Esophagus squamous epithelium (tissue), 5 donors: ENCODE data around the gene F2RL3. TPM values are rescaled to one million over a fixed set of nuclear protein-coding genes. Genes with fewer than 3 reads are reported as not detected.

Experiments
- DNase-seq: peaks from one replicate; lab custom pipeline; 2025; lab: John Stamatoyannopoulos, UW
- H3K27ac ChIP-seq, 4 donors: fragments of 200-600 bp; sonication (generic); one replicate each; pipeline ENCODE4 v1.5.1; 2016 to 2019; ENCODE audit warnings: mild to moderate bottlenecking in 1 of 4
- H3K27me3 ChIP-seq, 4 donors: fragments of 200-600 bp; sonication (generic); 1 replicate in 3 of 4; 2 replicates in 1 of 4; pipeline versions ENCODE4 v1.5.1 to v1.6.0; 2017 to 2021; ENCODE audit warnings: antibody characterized with exemption in 1 of 4
- H3K36me3 ChIP-seq, 3 donors: fragments of 200-600 bp; sonication (generic); one replicate each; pipeline ENCODE4 v1.5.1; 2016 to 2019
- H3K4me1 ChIP-seq, 3 donors: fragments of 200-600 bp; sonication (generic); one replicate each; pipeline ENCODE4 v1.5.1; 2017 to 2019
- H3K4me3 ChIP-seq, 4 donors: fragments of 200-600 bp; sonication (generic); 1 replicate in 3 of 4; 2 replicates in 1 of 4; pipeline ENCODE4 v1.5.1; 2016 to 2019; ENCODE audit warnings: mild to moderate bottlenecking in 2 of 4, moderate library complexity in 1 of 4
- H3K9me3 ChIP-seq, 3 donors: fragments of 200-600 bp; sonication (generic); one replicate each; pipeline ENCODE4 v1.5.1; 2016 to 2019
- CTCF ChIP-seq, 6 experiments: fragments of 450-650 bp in 4 of 6; fragments of 200-600 bp in 2 of 6; sonication (generic) in 2 of 6; IDR thresholded peaks; one replicate each; pipeline ENCODE4 v1.5.1; 2016 to 2019; ENCODE audit warnings: antibody characterized with exemption in 6 of 6, mild to moderate bottlenecking in 4 of 6, moderate library complexity in 4 of 6
- POLR2A ChIP-seq, 4 donors: fragments of 450-650 bp; IDR thresholded peaks; one replicate each; pipeline ENCODE4 v1.6.1; 2017; ENCODE audit warnings: antibody characterized with exemption in 4 of 4, mild to moderate bottlenecking in 4 of 4, moderate library complexity in 3 of 4
- WGBS, 2 donors: methylation state at CpG; one replicate each; pipeline ENCODE4 v1.1.5; 2018; 5-methylcytosine and 5-hydroxymethylcytosine counted together
- intact Hi-C: fragments of 100-400 bp; cut with DNase I; formaldehyde crosslinking; loops from one replicate; pipeline ENCODE4 v1.15.0; 2022
- total RNA-seq, 4 donors: library from RNA; depleted of rRNA; stranded (reverse); fragments of >200 nt; gene quantifications; one replicate each; pipeline ENCODE4 v1.1.0, GENCODE V29; 2016
- donor health status: DM: yes; HTN: yes; CAD: no.

F2RL3 gene
- total RNA-seq, 4 donors from 2014 or later = 0.27 to 1.1 (median 0.81) TPM

- H3K4me3 ChIP-seq = no peak overlapping the region
- no peak overlapping the region for H3K27ac ChIP-seq
- DNase-seq = no peak
- peaks cover 0 to 39% (median 30%) of the 10 kb centered on the region in 3 donors for H3K9me3 ChIP-seq
- intact Hi-C loops = no loop called here
- H3K4me1 ChIP-seq = no peaks in the 10 kb centered on the region
- no peaks in the 10 kb centered on the region for H3K36me3 ChIP-seq
- 80 to 86% methylated on average over 7 of the region's 7 CpGs for WGBS, 2 donors
- peaks cover 0 to 10% (median 0%) of the 10 kb centered on the region in 4 donors for H3K27me3 ChIP-seq
- TF ChIP-seq POLR2A (IDR thresholded peaks at IDR 0.05) (no peak), CTCF (IDR thresholded peaks at IDR 0.05) (no peak)
Observed at GRCh38 chr19:16911046-16911445, 22.2 kb downstream of the F2RL3 start.

- WGBS, 2 donors = 58 to 59% methylated on average over 4 of the region's 4 CpGs
- H3K36me3 ChIP-seq = no peaks in the 10 kb centered on the region
- peaks cover 0 to 39% (median 30%) of the 10 kb centered on the region in 3 donors for H3K9me3 ChIP-seq
- intact Hi-C loops = no loop called here
- no peaks in the 10 kb centered on the region for H3K4me1 ChIP-seq
- H3K27me3 ChIP-seq = peaks cover 0 to 7% (median 0%) of the 10 kb centered on the region in 4 donors
- no peak for DNase-seq
- H3K27ac ChIP-seq = no peak overlapping the region
- TF ChIP-seq CTCF (IDR thresholded peaks at IDR 0.05) = no peak
- TF ChIP-seq POLR2A (IDR thresholded peaks at IDR 0.05) = no peak
- no peak overlapping the region for H3K4me3 ChIP-seq
Observed at GRCh38 chr19:16912780-16913179, 24.0 kb downstream of the F2RL3 start.

GRCh38 chr19:16914421-16914820 is 25.6 kb downstream of the F2RL3 start:
- no peak for DNase-seq
- H3K9me3 ChIP-seq = peaks cover 0 to 46% (median 36%) of the 10 kb centered on the region in 3 donors
- H3K4me1 ChIP-seq = no peaks in the 10 kb centered on the region
- no peak overlapping the region for H3K27ac ChIP-seq
- no peaks in the 10 kb centered on the region for H3K36me3 ChIP-seq
- H3K27me3 ChIP-seq = peaks cover 0 to 14% (median 0%) of the 10 kb centered on the region in 4 donors
- H3K4me3 ChIP-seq = no peak overlapping the region
- WGBS, 2 donors = 90% methylated on average over 4 of the region's 11 CpGs; no CpG with 5 or more reads in 1 of the 2 donors
- intact Hi-C loops = no loop called here
- TF ChIP-seq POLR2A (IDR thresholded peaks at IDR 0.05) = no peak
- no peak for TF ChIP-seq CTCF (IDR thresholded peaks at IDR 0.05)

GRCh38 chr19:16915135-16915534 is 26.3 kb downstream of the F2RL3 start:
- H3K4me3 ChIP-seq = no peak overlapping the region
- 45 to 80% methylated on average over 1 to 3 of the region's 3 CpGs for WGBS, 2 donors
- peaks cover 0 to 14% (median 0%) of the 10 kb centered on the region in 4 donors for H3K27me3 ChIP-seq
- H3K27ac ChIP-seq = no peak overlapping the region
- H3K36me3 ChIP-seq = no peaks in the 10 kb centered on the region
- H3K4me1 ChIP-seq = peaks cover 0 to under 1% (median 0%) of the 10 kb centered on the region in 3 donors
- intact Hi-C loops = no loop called here
- TF ChIP-seq CTCF (IDR thresholded peaks at IDR 0.05) = no peak
- TF ChIP-seq POLR2A (IDR thresholded peaks at IDR 0.05) = no peak
- no peak for DNase-seq
- H3K9me3 ChIP-seq = peaks cover 0 to 51% (median 39%) of the 10 kb centered on the region in 3 donors

- no peak overlapping the region for H3K4me3 ChIP-seq
- DNase-seq = no peak
- intact Hi-C loops = no loop called here
- no peaks in the 10 kb centered on the region for H3K36me3 ChIP-seq
- no peak overlapping the region for H3K27ac ChIP-seq
- no peak for TF ChIP-seq POLR2A (IDR thresholded peaks at IDR 0.05)
- TF ChIP-seq CTCF (IDR thresholded peaks at IDR 0.05) = no peak
- 62 to 67% methylated on average over 3 of the region's 3 CpGs for WGBS, 2 donors
- H3K27me3 ChIP-seq = peaks cover 0 to 14% (median 0%) of the 10 kb centered on the region in 4 donors
- peaks cover 0 to 51% (median 39%) of the 10 kb centered on the region in 3 donors for H3K9me3 ChIP-seq
- peaks cover 0 to 6% (median 0%) of the 10 kb centered on the region in 3 donors for H3K4me1 ChIP-seq
Observed at GRCh38 chr19:16915734-16916133, 26.9 kb downstream of the F2RL3 start.
